Inferior parietal cortex (tissue), 1 donor: ENCODE results near the gene TNFAIP6.
"Not testable (repeated sequence)": the region's sequence is repeated elsewhere in the genome, so short reads cannot be mapped to it uniquely, and the experiment has no call there.

Experiments
- DNase-seq: peaks from one replicate; pipeline ENCODE4 v3.0.0-alpha.2; 2016; ENCODE audit errors: extremely low spot score

TNFAIP6 gene, protein sequence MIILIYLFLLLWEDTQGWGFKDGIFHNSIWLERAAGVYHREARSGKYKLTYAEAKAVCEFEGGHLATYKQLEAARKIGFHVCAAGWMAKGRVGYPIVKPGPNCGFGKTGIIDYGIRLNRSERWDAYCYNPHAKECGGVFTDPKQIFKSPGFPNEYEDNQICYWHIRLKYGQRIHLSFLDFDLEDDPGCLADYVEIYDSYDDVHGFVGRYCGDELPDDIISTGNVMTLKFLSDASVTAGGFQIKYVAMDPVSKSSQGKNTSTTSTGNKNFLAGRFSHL

DNA sequence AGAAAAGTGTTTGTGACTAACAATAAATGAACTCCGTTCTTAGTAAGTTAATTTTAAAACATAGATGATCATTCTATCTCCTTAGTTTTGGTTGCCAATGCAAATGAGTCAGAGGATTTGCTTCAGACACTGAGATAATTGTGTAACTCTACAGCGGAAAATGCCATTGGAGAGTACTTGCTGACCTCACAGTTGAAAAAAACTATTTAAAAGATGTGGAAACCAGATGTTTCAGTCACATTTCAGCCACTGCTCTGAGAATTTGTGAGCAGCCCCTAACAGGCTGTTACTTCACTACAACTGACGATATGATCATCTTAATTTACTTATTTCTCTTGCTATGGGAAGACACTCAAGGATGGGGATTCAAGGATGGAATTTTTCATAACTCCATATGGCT is at the start of gene TNFAIP6:
Gene TNFAIP6 (plus strand): TSS at position 234 of the 400 bp plus-strand sequence. CDS start 75 bp downstream, at position 309.
- peak; percentile 48 for DNase-seq

DNA sequence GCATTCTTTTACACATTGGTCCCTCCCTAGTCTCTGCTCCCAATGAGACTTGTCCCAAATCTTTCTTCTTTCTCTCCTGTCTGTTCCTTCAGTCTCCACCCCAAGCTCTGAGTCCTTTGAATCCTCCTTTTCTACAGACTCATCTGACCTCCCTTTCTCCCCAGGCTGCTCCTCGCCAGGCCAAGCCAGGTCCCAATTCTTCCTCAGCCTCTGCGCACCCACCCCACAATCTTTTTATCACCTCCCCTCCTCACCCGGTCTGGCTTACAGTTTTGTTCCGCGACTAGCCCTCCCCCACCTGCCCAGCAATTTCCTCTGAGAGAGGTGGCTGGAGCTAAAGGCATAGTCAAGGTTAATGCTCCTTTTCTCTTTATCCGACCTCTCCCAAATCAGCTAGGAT is 47.1 kb upstream of the TNFAIP6 start:
- DNase-seq: not testable (repeated sequence)

DNA sequence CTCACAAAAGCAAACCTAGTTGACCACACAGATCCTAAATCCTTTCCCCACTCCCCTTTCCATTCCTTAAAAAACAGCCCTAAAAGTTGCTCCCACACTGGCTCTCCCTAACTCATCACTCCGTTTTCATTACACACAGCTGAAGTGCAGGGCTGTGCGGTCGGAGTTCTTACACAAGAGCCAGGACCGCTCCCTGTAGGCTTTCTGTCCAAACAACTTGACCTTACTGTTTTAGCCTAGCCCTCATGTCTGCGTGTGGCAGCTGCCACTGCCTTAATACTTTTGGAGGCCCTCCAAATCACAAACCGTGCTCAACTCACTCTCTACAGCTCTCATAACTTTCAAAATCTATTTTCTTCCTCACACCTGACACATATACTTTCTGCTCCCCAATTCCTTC is 45.0 kb upstream of the TNFAIP6 start:
- not testable (repeated sequence) for DNase-seq

DNA sequence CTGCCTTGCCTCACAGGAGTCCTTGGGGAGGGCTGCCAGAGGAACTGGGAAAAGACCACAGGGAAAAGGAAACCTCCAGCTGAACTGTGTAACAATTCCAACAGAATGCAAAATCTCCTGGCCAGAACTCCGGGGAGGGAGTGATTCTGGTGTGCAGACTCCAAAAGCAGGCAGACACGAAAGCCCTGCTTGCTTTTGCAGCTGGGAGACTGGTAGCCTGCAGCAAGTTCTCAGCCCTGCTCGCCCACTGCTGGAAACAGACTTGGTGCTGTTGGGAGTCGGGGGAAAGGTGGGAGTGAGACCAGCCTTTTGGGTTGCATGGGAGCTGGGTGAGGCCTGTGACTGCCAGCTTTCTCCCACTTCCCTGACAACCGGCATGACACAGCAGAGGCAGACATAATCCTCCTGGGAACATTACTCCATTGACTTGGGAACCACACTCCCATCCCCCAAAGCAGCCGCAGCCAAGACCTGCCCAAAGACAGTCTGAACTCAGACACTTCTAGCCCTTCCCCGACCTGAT is 42.0 kb upstream of the TNFAIP6 start:
- peak; percentile 32 for DNase-seq

DNA sequence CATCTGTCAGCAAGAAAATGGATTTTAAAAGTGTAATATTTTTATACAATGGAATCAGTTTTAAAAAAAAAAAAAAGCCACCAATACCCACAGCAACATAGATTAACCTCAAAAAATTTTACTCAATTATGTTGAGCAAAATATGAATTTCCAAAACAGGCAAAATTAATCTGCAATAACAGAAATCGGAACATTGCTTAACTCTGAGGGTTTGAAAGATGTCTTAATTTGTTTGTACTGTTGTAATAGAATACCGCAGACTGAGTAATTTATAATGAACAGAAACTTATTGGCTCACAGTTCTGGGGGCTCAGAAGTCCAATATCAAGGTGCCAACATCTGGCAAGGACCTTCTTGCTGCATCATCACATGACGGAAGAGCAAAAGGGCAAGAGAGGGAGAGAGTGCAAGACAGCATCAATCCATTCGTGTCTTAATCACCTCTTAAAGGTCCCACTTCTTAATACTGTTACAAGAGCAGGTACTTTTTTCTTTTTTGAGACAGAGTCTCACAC is 31.8 kb upstream of the TNFAIP6 start:
- DNase-seq: no peak

DNA sequence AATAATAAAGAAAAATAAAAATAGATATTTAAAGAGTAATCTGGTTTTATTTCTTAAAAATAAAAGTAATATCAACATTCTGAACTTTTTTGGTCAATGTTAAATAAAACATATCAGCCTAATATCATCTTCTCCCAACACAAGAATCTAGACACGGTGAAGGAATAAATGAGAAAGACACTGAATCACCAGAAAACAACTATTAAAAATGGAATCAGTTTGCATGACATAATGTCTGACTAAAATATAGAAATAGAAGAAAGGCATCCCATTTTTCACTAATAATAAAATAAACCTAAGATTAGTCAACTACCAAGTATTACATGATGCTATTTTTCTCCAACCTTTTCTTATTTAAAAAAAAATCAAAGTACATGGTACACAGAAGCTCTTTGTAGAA is 30.8 kb upstream of the TNFAIP6 start:
- DNase-seq: no peak

DNA sequence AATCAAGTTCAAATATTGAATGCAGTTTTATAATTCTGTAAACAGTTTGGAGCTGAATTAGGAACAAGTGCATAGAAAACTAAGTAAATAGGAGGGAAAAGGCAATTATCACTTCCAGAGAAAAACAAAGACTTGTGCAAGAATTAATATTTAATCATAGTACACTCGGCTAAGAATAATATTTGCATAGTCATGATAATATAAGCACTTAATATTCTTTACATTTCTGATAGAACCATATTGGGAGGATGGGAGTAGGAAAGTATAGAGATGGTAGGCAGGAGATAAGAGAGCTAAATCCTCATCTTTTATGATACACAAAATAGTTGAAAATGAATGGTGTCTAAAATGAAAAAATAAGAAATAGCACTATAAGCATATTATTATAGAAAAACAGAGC is 27.4 kb upstream of the TNFAIP6 start:
- no peak for DNase-seq

DNA sequence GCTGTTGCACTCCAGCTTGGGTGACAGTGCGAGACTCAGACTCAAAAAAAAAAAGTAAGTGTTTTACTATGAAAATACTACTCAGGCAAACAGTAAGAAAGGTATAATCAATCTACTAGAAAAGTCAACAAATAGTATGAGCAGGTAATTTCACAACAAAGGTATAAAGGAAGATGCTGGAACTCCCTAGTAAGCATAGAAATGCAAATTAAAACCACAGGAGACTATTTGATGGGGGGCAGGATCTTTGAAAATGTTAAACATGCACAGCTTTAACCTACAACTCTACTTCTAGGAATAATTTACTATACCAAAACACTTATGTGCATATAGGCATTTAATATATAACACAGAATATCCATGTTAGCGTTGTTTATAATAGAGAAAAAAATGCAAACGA is 24.3 kb upstream of the TNFAIP6 start:
- DNase-seq: no peak

DNA sequence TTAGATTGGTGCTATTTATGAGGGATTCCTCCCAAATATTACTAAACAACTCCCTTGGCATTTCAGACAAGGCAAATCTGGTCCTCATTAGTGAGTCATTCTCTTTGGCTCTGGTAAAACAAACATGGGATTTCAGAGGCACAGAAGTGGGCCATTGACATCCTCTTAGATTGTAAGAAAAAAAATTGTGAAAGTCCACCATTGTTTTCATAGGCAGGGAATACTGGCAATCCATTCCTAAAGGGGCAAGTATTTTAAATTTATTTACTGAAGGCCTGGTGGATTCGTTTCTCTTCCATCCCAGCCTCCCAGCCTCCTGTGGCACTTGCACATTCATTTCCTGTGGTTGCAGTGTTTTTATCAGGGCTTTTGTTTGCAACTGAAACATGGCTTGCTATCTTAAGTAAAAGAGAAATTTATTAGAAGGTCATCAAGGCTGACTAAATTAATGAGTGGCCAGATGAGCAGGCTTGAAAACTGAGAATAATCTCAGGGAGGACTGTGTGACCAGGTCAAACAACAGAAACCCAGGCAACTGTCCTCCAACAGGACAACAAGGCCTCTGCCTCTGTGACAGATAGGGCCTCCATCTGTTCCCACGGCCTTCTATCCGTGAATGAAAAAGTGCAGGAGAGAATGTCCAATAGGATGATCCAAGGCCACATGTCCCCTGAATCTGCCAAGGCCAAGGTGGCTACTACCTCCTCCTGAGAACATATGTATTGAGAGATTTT is 23.1 kb upstream of the TNFAIP6 start:
- no peak for DNase-seq

DNA sequence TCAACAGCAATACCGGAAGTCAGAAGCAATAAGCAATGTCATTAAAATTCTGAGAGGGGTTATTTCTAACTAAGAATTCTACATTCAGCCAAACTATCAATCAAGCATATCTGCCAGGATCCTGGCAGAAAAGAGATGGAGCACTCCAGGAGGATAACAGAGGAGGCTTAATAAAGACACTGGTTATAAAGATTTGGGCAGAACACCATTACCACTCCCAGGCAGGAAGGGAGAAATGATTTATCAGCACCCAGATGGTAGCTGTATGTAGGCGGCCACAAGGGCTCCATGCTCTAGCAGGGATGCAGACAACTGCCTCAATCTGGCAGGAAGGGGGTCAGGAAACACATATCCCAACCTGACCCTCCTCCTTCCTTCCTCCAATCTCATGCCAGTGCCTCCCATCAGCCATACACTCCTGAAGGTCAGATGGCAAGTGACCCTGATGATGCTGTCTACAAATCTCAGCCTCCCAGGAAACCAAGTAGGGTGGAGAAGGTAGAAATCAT is 20.5 kb upstream of the TNFAIP6 start:
- no peak for DNase-seq

DNA sequence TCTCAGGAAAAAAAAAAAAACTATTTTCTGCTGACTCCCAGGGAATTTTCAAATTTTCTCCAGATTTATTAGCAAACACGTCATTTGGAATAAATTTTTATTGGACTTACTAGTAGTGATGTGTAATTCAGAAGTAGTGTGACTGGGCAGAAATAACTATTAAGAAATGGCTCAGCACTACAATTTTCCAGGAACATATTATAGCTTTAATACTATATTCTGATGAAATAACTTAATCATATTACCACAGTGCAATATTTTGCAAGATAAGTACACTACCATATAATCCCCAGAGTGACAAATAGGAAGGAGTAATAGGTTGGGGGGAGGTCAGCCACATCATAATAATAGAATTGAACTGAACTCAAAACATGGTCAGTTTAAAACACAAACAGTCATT is 19.7 kb upstream of the TNFAIP6 start:
- no peak for DNase-seq

DNA sequence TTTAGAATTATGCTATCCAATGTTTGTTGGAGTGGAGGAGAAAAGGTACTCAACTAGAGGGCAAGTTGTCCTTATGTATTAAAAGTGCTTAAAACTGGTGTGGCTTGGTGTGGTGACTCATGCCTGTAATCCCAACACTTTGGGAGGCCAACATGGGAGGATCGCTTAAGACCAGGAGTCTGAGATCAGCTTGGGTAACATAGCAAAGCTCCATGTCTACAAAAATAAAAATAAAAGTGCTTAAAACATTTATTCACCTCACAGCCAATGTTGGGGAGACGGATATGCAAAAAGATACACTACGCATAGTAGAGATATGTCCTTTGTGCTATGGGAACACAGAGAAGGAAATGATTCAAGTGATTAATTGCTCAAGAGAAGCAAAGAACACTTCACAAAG is 19.3 kb upstream of the TNFAIP6 start:
- DNase-seq: no peak

DNA sequence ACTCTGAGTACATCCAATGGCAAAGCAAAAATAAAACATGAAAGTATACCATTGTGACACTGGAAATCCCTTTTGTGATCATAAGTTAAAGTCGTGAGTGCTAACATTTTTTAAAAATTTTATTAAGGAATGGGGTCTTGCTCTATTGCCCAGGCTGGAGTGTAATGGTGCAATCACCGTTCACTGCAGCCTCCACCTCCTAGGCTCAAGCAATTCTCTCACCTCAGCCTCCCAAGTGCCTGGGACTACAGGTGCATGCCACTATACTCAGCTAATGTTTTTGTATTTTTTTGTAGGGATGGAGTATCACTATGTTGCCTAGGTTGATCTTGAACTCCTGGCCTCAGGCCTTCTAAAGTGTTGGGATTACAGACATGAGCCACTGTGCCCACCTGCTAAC is 14.3 kb upstream of the TNFAIP6 start:
- no peak for DNase-seq

DNA sequence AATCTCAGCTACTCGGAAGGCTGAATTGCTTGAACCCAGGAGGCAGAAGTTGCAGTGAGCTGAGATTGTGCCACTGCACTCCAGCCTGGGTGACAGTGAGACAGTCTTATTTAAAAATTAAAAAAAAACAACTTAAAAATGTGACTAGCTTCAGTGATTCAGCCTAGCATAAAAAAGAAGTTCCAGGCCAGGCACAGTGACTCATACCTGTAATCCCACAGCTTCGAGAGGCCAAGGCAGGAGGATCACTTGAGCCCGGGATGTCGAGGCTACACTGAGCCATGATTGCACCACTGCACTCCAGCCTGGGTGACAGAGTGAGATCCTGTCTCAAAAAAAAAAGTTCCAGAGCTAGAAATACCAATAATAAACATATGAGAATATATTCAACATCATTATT is 13.2 kb upstream of the TNFAIP6 start:
- DNase-seq: not testable (repeated sequence)

DNA sequence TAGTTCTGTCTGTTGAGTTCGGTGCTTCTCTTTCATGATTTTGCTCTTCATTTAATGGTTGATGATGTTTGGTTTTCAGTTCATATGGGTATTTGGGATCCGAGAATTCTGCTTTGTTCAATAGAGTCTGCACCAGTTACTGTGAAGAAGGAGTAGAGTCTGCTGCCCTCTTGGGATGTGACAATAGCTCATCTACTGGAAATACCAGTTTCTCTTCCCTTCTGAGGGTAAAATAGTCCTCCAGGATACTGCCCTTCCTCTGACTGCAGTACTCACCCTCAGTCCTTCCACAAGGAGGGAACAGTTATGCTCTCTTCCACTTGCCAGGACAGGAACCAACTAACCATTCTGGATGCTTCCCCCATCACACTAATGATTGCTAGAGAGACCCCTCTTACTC is 12.5 kb upstream of the TNFAIP6 start:
- no peak for DNase-seq

DNA sequence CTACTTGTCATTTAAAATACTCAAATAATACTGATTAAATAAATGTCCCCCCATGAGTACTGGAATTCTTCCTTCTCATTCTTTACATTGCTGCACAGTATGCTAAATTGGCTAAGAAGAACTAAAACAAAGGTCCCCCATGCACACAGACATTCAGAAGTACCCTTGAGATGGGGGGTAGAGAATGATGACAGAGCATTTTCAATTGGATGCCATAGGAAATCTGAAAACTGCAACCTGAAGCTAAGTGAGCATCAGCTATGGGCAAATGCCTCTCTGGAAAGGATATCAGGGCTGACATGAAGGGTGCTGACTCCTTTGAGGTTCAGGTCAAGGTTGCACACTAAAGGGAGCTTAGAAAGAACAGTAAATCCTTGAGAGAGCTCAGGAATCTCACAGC is 10.1 kb upstream of the TNFAIP6 start:
- DNase-seq: no peak

DNA sequence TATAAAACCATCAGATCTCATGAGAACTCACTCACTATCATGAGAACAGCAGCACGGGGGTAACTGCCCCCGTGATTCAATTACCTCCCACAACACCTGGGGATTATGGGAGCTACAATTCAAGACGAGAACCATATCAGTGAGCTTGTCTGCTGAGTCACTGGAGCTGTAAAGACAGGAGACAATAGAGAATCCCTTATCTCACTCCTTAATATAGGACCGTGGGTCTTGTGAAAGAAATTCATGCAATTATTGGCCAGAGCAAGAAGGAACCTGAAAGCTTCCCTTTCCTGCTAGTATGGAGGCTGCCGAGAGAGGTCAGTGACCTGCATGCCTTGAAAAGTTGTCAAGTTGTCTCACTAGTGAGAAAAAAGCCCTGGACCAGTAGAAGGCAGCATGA is 9.5 kb upstream of the TNFAIP6 start:
- no peak for DNase-seq

DNA sequence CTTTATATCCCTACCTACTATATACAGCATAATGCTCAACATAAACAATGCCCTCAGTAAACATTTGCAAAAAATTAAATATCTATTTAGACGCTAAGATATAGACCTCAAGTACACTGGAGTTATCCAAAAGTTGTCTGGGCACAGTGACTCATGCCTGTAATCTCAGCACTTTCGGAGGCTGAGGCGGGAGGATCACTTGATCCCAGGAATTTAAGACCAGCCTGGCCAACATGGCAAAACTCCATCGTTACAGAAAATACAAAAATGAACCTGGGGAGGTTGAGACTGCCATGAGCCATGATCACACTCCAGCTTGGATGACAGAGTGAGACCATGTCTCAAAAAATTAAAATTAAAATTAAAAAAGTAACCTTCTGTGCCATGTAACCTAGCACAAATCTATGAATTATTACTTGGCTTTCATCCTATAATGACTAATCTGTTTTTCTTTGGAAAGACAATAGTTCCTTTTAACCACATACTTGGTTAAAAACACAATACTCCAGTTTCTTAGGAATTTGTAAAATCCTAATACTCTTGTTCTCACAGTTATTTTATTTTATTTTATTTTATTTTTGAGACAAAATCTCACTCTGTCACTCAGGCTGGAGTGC is 6.7 kb upstream of the TNFAIP6 start:
- DNase-seq: no peak

DNA sequence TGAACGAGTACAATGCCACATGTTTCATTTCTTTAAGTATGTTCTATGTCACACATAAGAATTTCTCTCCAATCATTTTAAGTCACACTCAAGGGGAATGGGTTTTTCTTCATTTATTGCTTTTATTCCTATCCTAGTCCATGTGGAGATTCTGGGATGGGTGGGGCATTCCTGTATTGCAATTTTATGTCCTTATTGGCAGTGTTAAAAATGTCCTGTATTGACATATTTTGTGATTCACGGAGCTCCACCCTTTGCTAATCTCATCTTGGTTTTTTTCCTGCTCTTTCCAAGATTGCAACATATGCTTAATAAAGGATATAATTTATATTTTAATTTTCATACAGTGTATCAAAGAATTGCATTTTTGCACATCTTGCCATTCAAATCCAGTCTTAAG is 3.4 kb upstream of the TNFAIP6 start:
- no peak for DNase-seq

DNA sequence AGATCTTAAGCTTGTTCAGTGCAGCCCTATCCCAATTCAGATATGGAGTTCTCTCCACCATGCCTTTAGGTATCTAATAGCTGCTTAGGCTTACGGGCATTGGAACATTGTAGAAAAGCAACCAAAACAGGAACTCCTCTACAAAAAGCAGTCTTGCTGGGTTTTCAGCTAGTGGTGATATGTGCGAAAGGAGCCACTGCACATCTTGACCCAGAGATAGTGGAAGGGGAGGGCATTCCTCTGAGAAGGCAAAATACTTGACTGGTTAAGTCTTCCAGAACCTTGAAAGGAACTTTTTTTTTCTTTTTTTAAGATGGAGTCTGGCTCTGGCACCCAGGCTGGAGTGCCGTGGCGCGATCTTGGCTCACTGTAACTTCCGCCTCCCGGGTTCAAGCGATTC is 2.6 kb upstream of the TNFAIP6 start:
- DNase-seq: no peak

DNA sequence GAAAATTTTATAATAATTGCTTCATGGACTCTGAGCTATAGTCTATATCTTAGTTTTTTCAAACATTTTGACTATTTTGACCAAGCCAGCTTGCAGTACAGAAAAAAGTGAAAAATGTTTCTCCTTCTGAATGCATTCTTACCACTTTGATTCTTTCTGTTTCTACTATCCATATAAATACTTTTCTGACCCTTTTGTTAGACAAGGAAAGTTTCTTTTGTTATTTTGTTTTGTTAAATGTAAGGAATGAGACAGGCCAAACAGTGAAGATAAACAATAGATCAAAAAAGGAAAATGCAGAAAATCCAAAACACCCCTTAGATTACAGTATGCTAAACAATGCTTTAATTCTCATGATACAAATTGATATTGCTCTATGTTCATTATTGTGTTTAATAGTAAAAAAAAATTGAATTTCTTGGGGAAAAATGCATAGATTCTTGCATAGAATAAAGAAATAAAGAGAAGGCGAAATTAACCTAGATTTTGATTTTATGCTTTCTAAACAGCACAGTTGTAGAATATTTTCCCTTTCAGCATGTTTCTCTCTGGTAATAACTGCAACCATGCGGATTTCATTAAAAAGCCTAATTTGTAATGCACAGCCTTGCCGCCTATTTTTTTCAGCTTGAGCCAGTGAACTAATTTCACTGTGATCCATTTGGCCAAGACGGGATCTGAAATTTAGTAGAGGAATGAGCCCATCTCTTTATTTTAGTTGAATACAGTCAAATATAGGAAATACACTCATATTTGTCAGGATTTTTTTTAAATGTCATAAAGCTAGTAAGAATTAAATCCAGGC is 976 bp downstream of the TNFAIP6 start:
- DNase-seq: no peak
